HG03354 (cell line): ENCODE results near the gene GATB.

Experiments used
- ATAC-seq: cut with Tn5 transposase; IDR thresholded peaks from one replicate; pipeline ENCODE4 v1.9.1; 2021; ENCODE audit warnings: mild to moderate bottlenecking; ENCODE audit not compliant: unreplicated experiment, poor library complexity, severe bottlenecking

Gene GATB

GRCh38 chr4:151679231-151679630, 81.6 kb downstream of the GATB start:
- ATAC-seq, result no peak

GRCh38 chr4:151678048-151678872, 82.5 kb downstream of the GATB start:
- ATAC-seq, result no peak

- ATAC-seq, result no peak
Measured at GRCh38 chr4:151677193-151677592, 83.6 kb downstream of the GATB start.

GRCh38 chr4:151676301-151676700, 84.5 kb downstream of the GATB start:
- no peak for ATAC-seq

- no peak for ATAC-seq
Measured at GRCh38 chr4:151675411-151675971, 85.3 kb downstream of the GATB start.

GRCh38 chr4:151674804-151675391, 85.9 kb downstream of the GATB start:
- ATAC-seq, result no peak

GRCh38 chr4:151673908-151674520, 86.8 kb downstream of the GATB start:
- ATAC-seq, result no peak

GRCh38 chr4:151672996-151673395, 87.8 kb downstream of the GATB start:
- ATAC-seq, result no peak

GRCh38 chr4:151671541-151672059, 89.2 kb downstream of the GATB start:
- no peak for ATAC-seq

- ATAC-seq, result no peak
Measured at GRCh38 chr4:151670843-151671242, 90.0 kb downstream of the GATB start.

- no peak for ATAC-seq
Measured at GRCh38 chr4:151669990-151670389, 90.8 kb downstream of the GATB start.

GRCh38 chr4:151668689-151669402, 92.0 kb downstream of the GATB start:
- ATAC-seq, result no peak

GRCh38 chr4:151667666-151668065, 93.1 kb downstream of the GATB start:
- no peak for ATAC-seq

GRCh38 chr4:151667048-151667447, 93.8 kb downstream of the GATB start:
- no peak for ATAC-seq

- ATAC-seq, result no peak
Measured at GRCh38 chr4:151666501-151666900, 94.3 kb downstream of the GATB start.

- ATAC-seq, result no peak
Measured at GRCh38 chr4:151665785-151666127, 95.1 kb downstream of the GATB start.

- no peak for ATAC-seq
Measured at GRCh38 chr4:151665022-151665784, 95.6 kb downstream of the GATB start.

GRCh38 chr4:151664289-151664688, 96.5 kb downstream of the GATB start:
- no peak for ATAC-seq

- no peak for ATAC-seq
Measured at GRCh38 chr4:151663109-151663508, 97.7 kb downstream of the GATB start.
